H9 (cell line): ENCODE results near the gene MARK2. TPM values are rescaled to one million over a fixed set of nuclear protein-coding genes. Genes with fewer than 3 reads are reported as not detected.

ENCODE experiments used
- DNase-seq: peaks from one replicate; pipeline ENCODE4 v3.0.0-alpha.2; 2017
- H2AFZ ChIP-seq: one replicate; pipeline ENCODE4 v1.6.1; 2013; ENCODE audit warnings: mild to moderate bottlenecking, low read length, control low read depth, moderate library complexity
- H2AK5ac ChIP-seq: 2 replicates; pipeline ENCODE4 v1.6.1; 2013; ENCODE audit warnings: low read length, control low read depth, mixed read lengths; ENCODE audit not compliant: insufficient read length
- H2BK120ac ChIP-seq: one replicate; pipeline ENCODE4 v1.6.1; 2013; ENCODE audit warnings: low read depth, mild to moderate bottlenecking, low read length, control low read depth, inconsistent platforms; ENCODE audit not compliant: poor library complexity, severe bottlenecking
- H2BK12ac ChIP-seq: 2 replicates; pipeline ENCODE4 v1.6.1; 2013; ENCODE audit warnings: low read length, control low read depth, mixed read lengths, low read depth; ENCODE audit not compliant: insufficient read length
- H2BK15ac ChIP-seq: 2 replicates; pipeline ENCODE4 v1.6.1; 2013; ENCODE audit warnings: low read depth, low read length, control low read depth
- H2BK20ac ChIP-seq: one replicate; pipeline ENCODE4 v1.6.1; 2013; ENCODE audit warnings: low read depth, mild to moderate bottlenecking, low read length, control low read depth, inconsistent platforms; ENCODE audit not compliant: poor library complexity, severe bottlenecking
- H2BK5ac ChIP-seq: 2 replicates; pipeline ENCODE4 v1.6.1; 2013; ENCODE audit warnings: low read length, control low read depth, mixed read lengths; ENCODE audit not compliant: insufficient read length
- H3K14ac ChIP-seq: 2 replicates; pipeline ENCODE4 v1.6.1; 2013; ENCODE audit warnings: low read length, control low read depth; ENCODE audit not compliant: insufficient read depth
- H3K18ac ChIP-seq: 2 replicates; pipeline ENCODE4 v1.6.1; 2013; ENCODE audit warnings: low read depth, mild to moderate bottlenecking, mixed read lengths, low read length, control low read depth; ENCODE audit not compliant: insufficient read length
- H3K23ac ChIP-seq: 2 replicates; pipeline ENCODE4 v1.6.1; 2013; ENCODE audit warnings: low read length, control low read depth, mixed read lengths, low read depth; ENCODE audit not compliant: insufficient read length
- H3K23me2 ChIP-seq: 2 replicates; pipeline ENCODE4 v1.6.1; 2013; ENCODE audit warnings: low read depth, mild to moderate bottlenecking, mixed read lengths, low read length, control low read depth; ENCODE audit not compliant: insufficient read length, poor library complexity, severe bottlenecking
- H3K27ac ChIP-seq: 2 replicates; pipeline ENCODE4 v1.5.1; 2013; ENCODE audit warnings: low read length, control low read depth, mixed read lengths, low read depth; ENCODE audit not compliant: insufficient read length
- H3K27me3 ChIP-seq: 2 replicates; pipeline ENCODE4 v1.6.1; 2013; ENCODE audit warnings: low read length, control low read depth, inconsistent platforms; ENCODE audit not compliant: insufficient read depth
- H3K4ac ChIP-seq: 2 replicates; pipeline ENCODE4 v1.6.1; 2013; ENCODE audit warnings: low read depth, mild to moderate bottlenecking, control low read depth, inconsistent platforms, low read length, moderate library complexity
- H3K4me1 ChIP-seq: 2 replicates; pipeline ENCODE4 v1.6.1; 2013; ENCODE audit warnings: low read length, control low read depth, inconsistent platforms; ENCODE audit not compliant: insufficient read depth
- H3K4me2 ChIP-seq: 2 replicates; pipeline ENCODE4 v1.6.1; 2013; ENCODE audit warnings: low read length, control low read depth, mixed read lengths; ENCODE audit not compliant: insufficient read length, insufficient read depth
- H3K56ac ChIP-seq: 2 replicates; pipeline ENCODE4 v1.6.1; 2013; ENCODE audit warnings: low read depth, mild to moderate bottlenecking, mixed read lengths, low read length, control low read depth; ENCODE audit not compliant: insufficient read length
- H3K79me1 ChIP-seq: 2 replicates; pipeline ENCODE4 v1.6.1; 2013; ENCODE audit warnings: low read depth, mild to moderate bottlenecking, moderate library complexity, low read length, control low read depth, inconsistent platforms; ENCODE audit not compliant: insufficient read depth, poor library complexity, severe bottlenecking
- H3K79me2 ChIP-seq: 2 replicates; pipeline ENCODE4 v1.6.1; 2013; ENCODE audit warnings: low read length, control low read depth, inconsistent platforms; ENCODE audit not compliant: insufficient read depth
- H3K9ac ChIP-seq: 2 replicates; pipeline ENCODE4 v1.6.1; 2013; ENCODE audit warnings: low read length, control low read depth, mixed read lengths; ENCODE audit not compliant: insufficient read length; ENCODE audit errors: extremely low read depth
- H3K9me3 ChIP-seq: one replicate; pipeline ENCODE4 v1.6.1; 2013; ENCODE audit warnings: low read depth, low read length, inconsistent platforms; ENCODE audit not compliant: control insufficient read depth
- H3T11ph ChIP-seq: one replicate; pipeline ENCODE4 v1.6.1; 2013; ENCODE audit warnings: mild to moderate bottlenecking, low read length, control low read depth, inconsistent platforms
- H4K20me1 ChIP-seq: one replicate; pipeline ENCODE4 v1.6.1; 2013; ENCODE audit not compliant: control insufficient read depth, insufficient read length, insufficient read depth
- H4K5ac ChIP-seq: 2 replicates; pipeline ENCODE4 v1.6.1; 2013; ENCODE audit warnings: low read depth, mild to moderate bottlenecking, mixed read lengths, low read length, control low read depth; ENCODE audit not compliant: insufficient read length
- H4K8ac ChIP-seq: replicated peaks from 2 replicates; pipeline ENCODE4 v1.6.1; 2013; ENCODE audit warnings: low read length, control low read depth, mixed read lengths, low read depth; ENCODE audit not compliant: insufficient read length
- H4K91ac ChIP-seq: 2 replicates; pipeline ENCODE4 v1.6.1; 2013; ENCODE audit warnings: low read depth, mild to moderate bottlenecking, moderate library complexity, mixed read lengths, low read length, control low read depth; ENCODE audit not compliant: insufficient read length
- H3K27ac Mint-ChIP-seq, 3 experiments: 2 replicates in 2 of 3; 3 replicates in 1 of 3; pipeline ENCODE4 v1.8.0; 2020 to 2021; ENCODE audit warnings: mixed read lengths in 3 of 3, mild to moderate bottlenecking in 1 of 3, moderate library complexity in 1 of 3
- H3K27me3 Mint-ChIP-seq: 2 replicates; pipeline ENCODE4 v1.8.0; 2021; ENCODE audit warnings: low read depth, mild to moderate bottlenecking, moderate library complexity, mixed read lengths
- H3K36me3 Mint-ChIP-seq, 3 experiments: 2 replicates in 2 of 3; 3 replicates in 1 of 3; pipeline ENCODE4 v1.8.0; 2020 to 2021; ENCODE audit warnings: low read depth in 3 of 3, mixed read lengths in 3 of 3; ENCODE audit not compliant: insufficient read depth in 1 of 3
- H3K4me1 Mint-ChIP-seq, 2 experiments: 2 replicates each; pipeline ENCODE4 v1.8.0; 2020; ENCODE audit warnings: mixed read lengths in 2 of 2
- H3K4me3 Mint-ChIP-seq, 2 experiments: 2 replicates in 1 of 2; 3 replicates in 1 of 2; pipeline ENCODE4 v1.8.0; 2020 to 2021; ENCODE audit warnings: mild to moderate bottlenecking in 2 of 2, mixed read lengths in 2 of 2, moderate library complexity in 1 of 2
- H3K9me3 Mint-ChIP-seq, 2 experiments: 2 replicates in 1 of 2; 3 replicates in 1 of 2; pipeline ENCODE4 v1.8.0; 2020; ENCODE audit warnings: mild to moderate bottlenecking in 2 of 2, mixed read lengths in 2 of 2, moderate library complexity in 1 of 2
- WGBS: extraction: QIAGEN DNeasy Blood & Tissue Kit; methylation state at CpG from one replicate; pipeline ENCODE4 v1.1.7; 2013; ENCODE audit warnings: missing lambda C conversion rate, low lambda C conversion rate, mixed read lengths; ENCODE audit not compliant: insufficient read length; ENCODE audit errors: extremely low coverage; 5-methylcytosine and 5-hydroxymethylcytosine counted together
- total RNA-seq: library from RNA; stranded (reverse); gene quantifications from 2 replicates; pipeline ENCODE4 v1.2.1, GENCODE V29; 2021
- TF ChIP-seq, protein P1 (sequence below): fragments of 200-600 bp; sonication (generic); conservative IDR thresholded peaks from 3 replicates; pipeline ENCODE4 v1.8.0; 2021; ENCODE audit warnings: antibody characterized with exemption, mild to moderate bottlenecking

Gene MARK2
- total RNA-seq, 1 experiment from 2014 or later: 45.7 TPM

DNA sequence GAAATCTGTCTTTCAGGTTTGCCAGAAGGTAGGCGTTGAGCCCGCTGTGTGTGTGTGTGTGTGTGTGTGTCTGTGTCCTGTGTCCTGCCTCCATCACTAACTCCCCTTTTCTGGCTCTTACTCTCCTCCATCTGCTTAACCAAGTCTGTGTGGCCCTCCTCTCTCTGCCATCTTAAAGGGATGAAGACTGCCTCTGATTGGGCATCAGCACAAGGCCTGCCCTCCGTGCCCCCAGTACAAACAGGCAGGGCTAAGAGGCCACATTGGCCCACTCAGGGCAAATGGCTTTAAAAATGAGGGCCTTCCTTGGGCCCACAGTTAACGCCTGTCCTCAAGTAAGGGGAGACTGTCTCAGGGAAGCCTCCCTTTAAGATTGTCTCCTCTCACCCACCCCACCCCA lies 67.2 kb downstream of the MARK2 start:
- H3K4me1 Mint-ChIP-seq: peaks cover 23 to 63% of the 10 kb centered on the region in 2 experiments
- no peak overlapping the region for H3K56ac ChIP-seq
- TF ChIP-seq, protein P1, sequence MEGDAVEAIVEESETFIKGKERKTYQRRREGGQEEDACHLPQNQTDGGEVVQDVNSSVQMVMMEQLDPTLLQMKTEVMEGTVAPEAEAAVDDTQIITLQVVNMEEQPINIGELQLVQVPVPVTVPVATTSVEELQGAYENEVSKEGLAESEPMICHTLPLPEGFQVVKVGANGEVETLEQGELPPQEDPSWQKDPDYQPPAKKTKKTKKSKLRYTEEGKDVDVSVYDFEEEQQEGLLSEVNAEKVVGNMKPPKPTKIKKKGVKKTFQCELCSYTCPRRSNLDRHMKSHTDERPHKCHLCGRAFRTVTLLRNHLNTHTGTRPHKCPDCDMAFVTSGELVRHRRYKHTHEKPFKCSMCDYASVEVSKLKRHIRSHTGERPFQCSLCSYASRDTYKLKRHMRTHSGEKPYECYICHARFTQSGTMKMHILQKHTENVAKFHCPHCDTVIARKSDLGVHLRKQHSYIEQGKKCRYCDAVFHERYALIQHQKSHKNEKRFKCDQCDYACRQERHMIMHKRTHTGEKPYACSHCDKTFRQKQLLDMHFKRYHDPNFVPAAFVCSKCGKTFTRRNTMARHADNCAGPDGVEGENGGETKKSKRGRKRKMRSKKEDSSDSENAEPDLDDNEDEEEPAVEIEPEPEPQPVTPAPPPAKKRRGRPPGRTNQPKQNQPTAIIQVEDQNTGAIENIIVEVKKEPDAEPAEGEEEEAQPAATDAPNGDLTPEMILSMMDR: no peak
- H3K27ac ChIP-seq: no peak overlapping the region
- H3K4me1 ChIP-seq: no peaks in the 10 kb centered on the region; the same call in 1 of the 2 replicates
- DNase-seq: no peak
- no peaks in the 10 kb centered on the region for H3K9me3 ChIP-seq
- H3K79me2 ChIP-seq: no peaks in the 10 kb centered on the region
- H3K23ac ChIP-seq: no peak overlapping the region
- H2AFZ ChIP-seq: no peak overlapping the region
- H3T11ph ChIP-seq: no peak overlapping the region
- no peak overlapping the region for H4K8ac ChIP-seq
- no peak overlapping the region for H2AK5ac ChIP-seq
- no peak overlapping the region for H3K9ac ChIP-seq
- no peak overlapping the region for H2BK120ac ChIP-seq
- peak overlapping the region in 1 of 3 experiments; percentile 90; a peak in 3 of 7 replicates for H3K27ac Mint-ChIP-seq
- no peaks in the 10 kb centered on the region for H3K27me3 ChIP-seq
- H3K4me2 ChIP-seq: no peak overlapping the region
- no peaks in the 10 kb centered on the region for H4K20me1 ChIP-seq
- peak overlapping the region in 1 of 2 experiments; percentile 26; a peak in 1 of 5 replicates for H3K4me3 Mint-ChIP-seq
- no peaks in the 10 kb centered on the region for H3K79me1 ChIP-seq
- no peak overlapping the region for H2BK5ac ChIP-seq
- H3K18ac ChIP-seq: no peak overlapping the region
- no peaks in the 10 kb centered on the region; the same call in 1 of the 2 replicates for H3K27me3 Mint-ChIP-seq
- H3K36me3 Mint-ChIP-seq: peaks cover 20 to 53% (median 51%) of the 10 kb centered on the region in 3 experiments; a peak in 6 of 7 replicates
- H3K4ac ChIP-seq: no peak overlapping the region
- H4K91ac ChIP-seq: no peak overlapping the region
- H3K23me2 ChIP-seq: no peaks in the 10 kb centered on the region
- no peaks in the 10 kb centered on the region for H3K9me3 Mint-ChIP-seq
- no peak overlapping the region for H2BK15ac ChIP-seq
- no peak overlapping the region for H3K14ac ChIP-seq
- WGBS: no CpG with 5 or more reads among the region's 4 CpGs
- no peak overlapping the region for H2BK12ac ChIP-seq
- H4K5ac ChIP-seq: no peak overlapping the region
- H2BK20ac ChIP-seq: no peak overlapping the region
